CD4-positive, alpha-beta T cell treated with Interleukin-2 at 100 ng/mL for 4 hours (primary cell): ENCODE measurements around the gene F9.

Source experiments
- DNase-seq: peaks from one replicate; pipeline ENCODE4 v3.0.0-alpha.2; 2020; ENCODE audit warnings: low spot score

F9 gene

DNA sequence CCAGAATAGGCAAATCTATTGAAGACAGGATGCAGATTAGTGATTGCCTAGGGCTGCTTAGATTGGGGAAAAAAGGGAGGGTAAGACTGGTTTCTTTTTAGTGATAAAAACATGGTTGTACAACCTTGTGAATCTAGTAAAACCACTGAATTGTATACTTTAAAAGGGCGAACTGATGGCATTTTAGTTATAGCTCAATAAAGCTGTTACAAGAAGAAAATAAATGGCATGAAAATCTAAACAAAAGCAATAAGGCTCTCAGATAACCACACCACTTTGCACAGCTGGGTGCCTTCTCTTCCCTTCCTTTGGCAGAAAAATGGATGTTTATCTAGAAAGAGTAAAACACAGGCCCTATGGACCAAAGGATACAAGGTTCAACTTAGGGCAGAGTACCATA is 69.6 kb downstream of the F9 start:
- no peak for DNase-seq
